HepG2 (cell line): Measurements from ENCODE around the gene EIF5. TPM values are rescaled to one million over a fixed set of nuclear protein-coding genes. Genes with fewer than 3 reads are reported as not detected.

Experiments used
- ATAC-seq: fragments of 200-7000 bp; cut with Tn5 transposase; 3 replicates; pipeline ENCODE4 v1.9.1; 2020; ENCODE audit warnings: mild to moderate bottlenecking, moderate library complexity
- BruUV-seq: library from RNA; stranded (reverse); fragments of 400-500 nt; replicated peaks from 2 replicates; lab custom pipeline; 2021; lab: Mats Ljungman, UMichigan
- CTCF ChIA-PET: fragments of 300-600 bp; formaldehyde crosslinking; extraction: SDS; loops from one replicate; lab custom pipeline; 2021; ENCODE audit warnings: low total read pairs, inconsistent platforms, low intra/inter-chr PET ratio; lab: Yijun Ruan, JAX
- POLR2A ChIA-PET: fragments of 350-600 bp; sonication (Branson Sonifier 250); formaldehyde crosslinking; loops from one replicate; lab custom pipeline; 2020; ENCODE audit warnings: antibody characterized with exemption, inconsistent platforms; lab: Yijun Ruan, JAX
- DNase-seq: peaks from one replicate; pipeline ENCODE4 v3.0.0-alpha.2; 2015; ENCODE audit warnings: low spot score
- FAIRE-seq: peaks from 3 replicates; lab custom pipeline; 2011; peaks lifted over from hg19 to GRCh38; lab: Jason Lieb, UNC
- H2AFZ ChIP-seq: one replicate; pipeline ENCODE4 v1.6.1; 2011; ENCODE audit warnings: low read length, inconsistent platforms
- H3K27ac ChIP-seq: fragments of 300-600 bp; 3 replicates; pipeline ENCODE4 v1.8.0; 2011; ENCODE audit warnings: mixed run types, mild to moderate bottlenecking, mixed read lengths, low read length, inconsistent platforms; ENCODE audit not compliant: insufficient read depth; ENCODE audit errors: extremely low read length
- H3K27me3 ChIP-seq, 2 experiments: fragments of 200-600 bp in 1 of 2; 2 replicates in 1 of 2; 3 replicates in 1 of 2; pipeline versions ENCODE4 v1.6.0 to v1.8.0; 2011; ENCODE audit warnings: low read length in 2 of 2, mild to moderate bottlenecking in 2 of 2, moderate library complexity in 2 of 2, inconsistent platforms in 1 of 2; ENCODE audit not compliant: insufficient read depth in 2 of 2, control insufficient read depth in 1 of 2
- H3K36me3 ChIP-seq, 2 experiments: fragments of 200-600 bp in 1 of 2; replicated peaks in 1 of 2; 2 replicates in 1 of 2; 3 replicates in 1 of 2; pipeline versions ENCODE4 v1.5.1 to v1.8.0; 2011; ENCODE audit warnings: low read length in 2 of 2, inconsistent platforms in 1 of 2; ENCODE audit not compliant: insufficient read depth in 2 of 2, control insufficient read depth in 1 of 2
- H3K4me1 ChIP-seq: 2 replicates; pipeline ENCODE4 v1.5.1; 2012; ENCODE audit warnings: low read length, inconsistent platforms; ENCODE audit not compliant: insufficient read depth
- H3K4me2 ChIP-seq: 2 replicates; pipeline ENCODE4 v1.6.0; 2011; ENCODE audit warnings: low read depth, low read length, inconsistent platforms
- H3K4me3 ChIP-seq, 3 experiments: fragments of 200-600 bp in 1 of 3; sonication (generic), shearing (Covaris generic) in 1 of 3; replicated peaks in 1 of 3; 2 replicates each; pipeline ENCODE4 v1.5.1; 2011 to 2016; ENCODE audit warnings: low read length in 3 of 3, inconsistent platforms in 2 of 3, low read depth in 2 of 3, mild to moderate bottlenecking in 2 of 3, control low read depth in 1 of 3, mixed read lengths in 1 of 3; ENCODE audit not compliant: insufficient read depth in 1 of 3
- H3K79me2 ChIP-seq: one replicate; pipeline ENCODE4 v1.6.1; 2011; ENCODE audit warnings: low read length, inconsistent platforms; ENCODE audit not compliant: insufficient read depth
- H3K9ac ChIP-seq: 2 replicates; pipeline ENCODE4 v1.6.0; 2011; ENCODE audit warnings: mild to moderate bottlenecking, low read depth, low read length, inconsistent platforms; ENCODE audit not compliant: insufficient read depth
- H3K9me3 ChIP-seq: 2 replicates; pipeline ENCODE4 v1.5.1; 2012; ENCODE audit warnings: mild to moderate bottlenecking, low read length
- H4K20me1 ChIP-seq: 2 replicates; pipeline ENCODE4 v1.6.0; 2011; ENCODE audit warnings: inconsistent platforms, mild to moderate bottlenecking, low read length, moderate library complexity; ENCODE audit not compliant: insufficient read depth
- ETV6 ChIP-seq: sonication (generic); formaldehyde crosslinking; conservative IDR thresholded peaks from 2 replicates; pipeline ENCODE4 v1.4.0; 2020; ENCODE audit warnings: missing genetic modification reagents
- FOXO1 ChIP-seq: sonication (generic); formaldehyde crosslinking; IDR thresholded peaks from 2 replicates; pipeline ENCODE4 v1.4.0; 2020; ENCODE audit warnings: missing genetic modification reagents
- HNRNPH1 ChIP-seq: fragments of 200-400 bp; formaldehyde crosslinking; optimal IDR thresholded peaks from 2 replicates; pipeline ENCODE3; 2017; ENCODE audit warnings: mild to moderate bottlenecking, low read depth, low read length
- IRF2 ChIP-seq: IDR thresholded peaks from 2 replicates; pipeline ENCODE4 v1.6.1; 2018; ENCODE audit warnings: missing genetic modification reagents, missing compliant biosample characterization
- KLF9 ChIP-seq: IDR thresholded peaks from 2 replicates; pipeline ENCODE4 v1.6.1; 2016; ENCODE audit warnings: low read depth
- NFIC ChIP-seq: IDR thresholded peaks from 2 replicates; pipeline ENCODE4 v1.6.1; 2012; ENCODE audit warnings: mild to moderate bottlenecking, low read length, inconsistent platforms
- PRDM15 ChIP-seq: sonication (generic); formaldehyde crosslinking; IDR thresholded peaks from 2 replicates; pipeline ENCODE4 v1.4.0; 2020; ENCODE audit warnings: missing genetic modification reagents
- SSRP1 ChIP-seq: IDR thresholded peaks from 2 replicates; pipeline ENCODE4 v1.6.1; 2016; ENCODE audit warnings: control low read depth
- TCF7L2 ChIP-seq: IDR thresholded peaks from 2 replicates; pipeline ENCODE4 v1.6.1; 2011; ENCODE audit warnings: mild to moderate bottlenecking, low read depth, low read length, moderate library complexity
- TFE3 ChIP-seq: IDR thresholded peaks from 2 replicates; pipeline ENCODE4 v1.6.1; 2016
- ZBTB3 ChIP-seq: sonication (generic); formaldehyde crosslinking; IDR thresholded peaks from 2 replicates; pipeline ENCODE4 v1.4.0; 2020; ENCODE audit warnings: low read depth, mild to moderate bottlenecking, moderate library complexity, missing genetic modification reagents, borderline replicate concordance
- ZKSCAN5 ChIP-seq: sonication (generic); formaldehyde crosslinking; IDR thresholded peaks from 2 replicates; pipeline ENCODE4 v1.5.1; 2020; ENCODE audit warnings: mild to moderate bottlenecking, missing genetic modification reagents
- ZSCAN29 ChIP-seq: sonication (generic); formaldehyde crosslinking; conservative IDR thresholded peaks from 2 replicates; pipeline ENCODE4 v1.4.0; 2020; ENCODE audit warnings: mild to moderate bottlenecking, missing genetic modification reagents
- WGBS: methylation state at CpG from one replicate; pipeline ENCODE4 v1.1.6; 2017; ENCODE audit warnings: low lambda C conversion rate; 5-methylcytosine and 5-hydroxymethylcytosine counted together
- in situ Hi-C: cut with HindIII; loops from 2 replicates; pipeline ENCODE4 v1.10.0; 2017; ENCODE audit warnings: low pct_unique_long_range_greater_than_20kb; ENCODE audit not compliant: extremely low pct_ligation_motif_present
- intact Hi-C: fragments of 100-400 bp; cut with micrococcal nuclease; formaldehyde crosslinking; loops from one replicate; pipeline ENCODE4 v1.10.0; 2022; ENCODE audit not compliant: unreplicated experiment
- polyA plus RNA-seq, 8 experiments: library from polyadenylated mRNA; depleted of rRNA in 3 of 8; stranded (reverse) in 7 of 8; unstranded in 1 of 8; fragments of >200 nt; fragmentation: Illumina TruSeq in 4 of 8; extraction: Trizol in 4 of 8; gene quantifications; 2 replicates each; pipeline versions ENCODE4 v1.2.1 to v1.2.3, GENCODE V29; 2011 to 2016; ENCODE audit warnings: low read depth in 4 of 8, missing spikeins in 1 of 8, mixed read lengths in 1 of 8; ENCODE audit not compliant: insufficient read depth in 1 of 8
- total RNA-seq, 5 experiments: library from RNA; depleted of rRNA; stranded (reverse); fragments of >200 nt; fragmentation: Illumina TruSeq; extraction: Trizol; gene quantifications; 2 replicates each; pipeline ENCODE4 v1.2.3, GENCODE V29; 2016; ENCODE audit warnings: low read depth in 1 of 5
- TF ChIP-seq, protein P1 (sequence below): sonication (generic); formaldehyde crosslinking; IDR thresholded peaks from 2 replicates; pipeline ENCODE4 v1.4.0; 2020; ENCODE audit warnings: mild to moderate bottlenecking, missing genetic modification reagents

The EIF5 gene
- total and polyA plus RNA-seq, 2 of the 13 experiments (the other 11 are each of a cell fraction or from before 2014, with no cell fraction given): 189 to 281 TPM

GRCh38 chr14:103353362-103353761 lies 19.3 kb downstream of the EIF5 start:
- DNase-seq (no peak), ATAC-seq (no peak)
- H3K4me1 ChIP-seq: peaks cover 39% of the 10 kb centered on the region
- H4K20me1 ChIP-seq: no peaks in the 10 kb centered on the region
- no peak overlapping the region for H3K4me3 ChIP-seq
- H3K27ac ChIP-seq: no peak overlapping the region
- intact Hi-C loops (no loop called here), in situ Hi-C loops (no loop called here)
- TF ChIP-seq ETV6 (CRISPR knock-in tag) (no peak), KLF9 (CRISPR knock-in tag) (no peak), IRF2 (no peak), TFE3 (CRISPR knock-in tag) (no peak), FOXO1 (CRISPR knock-in tag) (no peak)
- TF ChIP-seq, protein P1, sequence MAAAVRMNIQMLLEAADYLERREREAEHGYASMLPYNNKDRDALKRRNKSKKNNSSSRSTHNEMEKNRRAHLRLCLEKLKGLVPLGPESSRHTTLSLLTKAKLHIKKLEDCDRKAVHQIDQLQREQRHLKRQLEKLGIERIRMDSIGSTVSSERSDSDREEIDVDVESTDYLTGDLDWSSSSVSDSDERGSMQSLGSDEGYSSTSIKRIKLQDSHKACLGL (CRISPR knock-in tag): no peak
- TF ChIP-seq, all 625 proteins: peak for 0
- 14% methylated on average over 7 of the region's 7 CpGs for WGBS
- Histone ChIP-seq H2AFZ (no peak overlapping the region), H3K9ac (no peak overlapping the region), H3K4me2 (no peak overlapping the region), H3K36me3 (no peaks in the 10 kb centered on the region), H3K9me3 (no peaks in the 10 kb centered on the region), H3K27me3 (no peaks in the 10 kb centered on the region; a peak in 1 of 5 replicates), H3K79me2 (no peaks in the 10 kb centered on the region)
- POLR2A ChIA-PET: interaction anchor here (2.3 kb wide), 1 partner anchor 20 kb away, joined by 12 read pairs; the partner anchor contains the start of gene EIF5
- no peak for FAIRE-seq
- no TSS peak for BruUV-seq
- CTCF ChIA-PET: no interaction called here

GRCh38 chr14:103354141-103354540 lies 20.1 kb downstream of the EIF5 start:
- DNase-seq: no peak
- no peaks in the 10 kb centered on the region for H3K36me3 ChIP-seq
- in situ Hi-C loops (no loop called here), intact Hi-C loops (no loop called here)
- ChIA-PET POLR2A (interaction anchor here (1.0 to 4.0 kb wide), 4 partner anchors 10 to 249 kb away, joined by 3 to 33 read pairs (median 8); partner anchors contain the start of gene EIF5), CTCF (interaction anchor here (1.5 kb wide), 1 partner anchor 61 kb away, joined by 4 read pairs; no protein-coding TSS in a partner anchor)
- H3K27ac ChIP-seq: no peak overlapping the region
- no peaks in the 10 kb centered on the region for H3K9me3 ChIP-seq
- H3K4me1 ChIP-seq: peaks cover 36% of the 10 kb centered on the region
- no peak overlapping the region for H3K4me3 ChIP-seq
- 38% methylated on average over 7 of the region's 7 CpGs for WGBS
- no peak overlapping the region for H3K9ac ChIP-seq
- no peaks in the 10 kb centered on the region for H3K79me2 ChIP-seq
- H3K4me2 ChIP-seq: no peak overlapping the region
- H2AFZ ChIP-seq: no peak overlapping the region
- FAIRE-seq: no peak
- ATAC-seq: no peak
- H4K20me1 ChIP-seq: no peaks in the 10 kb centered on the region
- H3K27me3 ChIP-seq: no peaks in the 10 kb centered on the region; a peak in 1 of 5 replicates
- no TSS peak for BruUV-seq
- no peak for TF ChIP-seq TCF7L2
- TF ChIP-seq HNRNPH1: no peak
- no peak for TF ChIP-seq NFIC
- no peak for TF ChIP-seq SSRP1 (CRISPR knock-in tag)
- no peak for TF ChIP-seq PRDM15 (CRISPR knock-in tag)
- no peak for TF ChIP-seq ZSCAN29 (CRISPR knock-in tag)
- no peak for TF ChIP-seq ZKSCAN5 (CRISPR knock-in tag)
- no peak for TF ChIP-seq ZBTB3 (CRISPR knock-in tag)
